KBM-7 (cell line): ENCODE results near the gene ERCC6L.

Experiments
- DNase-seq: peaks from one replicate; pipeline ENCODE4 v3.0.0-alpha.2; 2015
- in situ Hi-C: fragments of 300-500 bp; cut with MboI; formaldehyde crosslinking; loops from 2 replicates; pipeline ENCODE4 v1.14.3; 2020; ENCODE audit warnings: low sequenced_read_pairs, low pct_unique_long_range_greater_than_20kb, mixed read lengths

Gene ERCC6L, protein sequence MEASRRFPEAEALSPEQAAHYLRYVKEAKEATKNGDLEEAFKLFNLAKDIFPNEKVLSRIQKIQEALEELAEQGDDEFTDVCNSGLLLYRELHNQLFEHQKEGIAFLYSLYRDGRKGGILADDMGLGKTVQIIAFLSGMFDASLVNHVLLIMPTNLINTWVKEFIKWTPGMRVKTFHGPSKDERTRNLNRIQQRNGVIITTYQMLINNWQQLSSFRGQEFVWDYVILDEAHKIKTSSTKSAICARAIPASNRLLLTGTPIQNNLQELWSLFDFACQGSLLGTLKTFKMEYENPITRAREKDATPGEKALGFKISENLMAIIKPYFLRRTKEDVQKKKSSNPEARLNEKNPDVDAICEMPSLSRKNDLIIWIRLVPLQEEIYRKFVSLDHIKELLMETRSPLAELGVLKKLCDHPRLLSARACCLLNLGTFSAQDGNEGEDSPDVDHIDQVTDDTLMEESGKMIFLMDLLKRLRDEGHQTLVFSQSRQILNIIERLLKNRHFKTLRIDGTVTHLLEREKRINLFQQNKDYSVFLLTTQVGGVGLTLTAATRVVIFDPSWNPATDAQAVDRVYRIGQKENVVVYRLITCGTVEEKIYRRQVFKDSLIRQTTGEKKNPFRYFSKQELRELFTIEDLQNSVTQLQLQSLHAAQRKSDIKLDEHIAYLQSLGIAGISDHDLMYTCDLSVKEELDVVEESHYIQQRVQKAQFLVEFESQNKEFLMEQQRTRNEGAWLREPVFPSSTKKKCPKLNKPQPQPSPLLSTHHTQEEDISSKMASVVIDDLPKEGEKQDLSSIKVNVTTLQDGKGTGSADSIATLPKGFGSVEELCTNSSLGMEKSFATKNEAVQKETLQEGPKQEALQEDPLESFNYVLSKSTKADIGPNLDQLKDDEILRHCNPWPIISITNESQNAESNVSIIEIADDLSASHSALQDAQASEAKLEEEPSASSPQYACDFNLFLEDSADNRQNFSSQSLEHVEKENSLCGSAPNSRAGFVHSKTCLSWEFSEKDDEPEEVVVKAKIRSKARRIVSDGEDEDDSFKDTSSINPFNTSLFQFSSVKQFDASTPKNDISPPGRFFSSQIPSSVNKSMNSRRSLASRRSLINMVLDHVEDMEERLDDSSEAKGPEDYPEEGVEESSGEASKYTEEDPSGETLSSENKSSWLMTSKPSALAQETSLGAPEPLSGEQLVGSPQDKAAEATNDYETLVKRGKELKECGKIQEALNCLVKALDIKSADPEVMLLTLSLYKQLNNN

DNA sequence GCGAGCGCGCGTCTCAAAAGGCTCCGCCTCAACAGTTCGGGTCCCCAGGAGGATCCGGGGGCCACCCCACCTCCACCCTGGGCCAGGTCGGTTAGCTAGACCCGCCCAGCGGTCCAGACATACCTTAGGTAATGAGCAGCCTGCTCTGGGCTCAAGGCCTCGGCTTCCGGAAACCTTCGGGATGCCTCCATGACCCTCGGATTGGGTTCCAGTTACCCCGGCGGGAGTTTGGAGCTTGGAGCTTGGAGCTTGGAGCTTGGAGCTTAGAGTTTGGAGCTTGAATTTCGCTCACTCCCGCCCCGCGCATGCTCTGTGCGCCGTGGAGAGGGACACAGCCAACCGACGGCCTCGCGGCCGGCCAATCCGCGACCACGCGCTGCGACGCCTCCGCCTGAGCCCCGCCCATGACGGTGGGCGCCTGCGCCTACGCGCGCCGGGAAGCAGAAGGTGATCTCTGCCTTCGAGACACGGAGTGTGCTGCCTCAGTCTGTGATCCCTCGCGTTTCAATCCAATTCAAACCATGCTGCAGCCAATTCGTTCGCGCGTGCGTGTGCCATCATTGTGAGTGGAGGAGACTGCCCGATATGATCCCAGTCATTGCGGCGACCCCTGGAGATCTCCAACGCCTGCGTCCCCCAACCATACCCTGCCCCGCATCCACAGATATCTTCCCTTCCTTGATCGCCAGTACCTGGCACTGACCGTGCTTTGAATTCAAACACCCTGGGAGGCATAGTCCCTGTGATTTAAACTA, at the start of gene ERCC6L:
TSS of gene ERCC6L (minus strand) at position 307 of the 755 bp plus-strand sequence. CDS start at position 191, 116 bp downstream.
- peak; percentile 95 for DNase-seq
- in situ Hi-C loops, result no loop called here

DNA sequence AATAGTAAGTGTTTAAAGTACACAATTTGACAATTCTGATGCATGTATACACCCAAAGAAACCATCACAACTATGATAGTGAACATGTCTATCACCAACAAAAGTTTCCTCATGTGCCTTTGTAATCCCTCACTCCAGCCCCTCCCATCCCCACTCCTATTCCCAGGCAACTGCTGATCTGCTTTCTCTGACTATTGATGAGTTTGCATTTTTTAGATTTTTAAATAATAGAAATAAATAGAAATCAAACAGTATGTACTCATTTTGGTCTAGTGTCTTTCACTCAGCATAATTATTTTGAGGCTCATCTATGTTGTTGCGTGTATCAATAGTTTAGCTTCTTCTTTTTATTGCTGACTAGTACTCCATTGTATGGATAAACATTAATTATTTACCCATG, 43.5 kb upstream of the ERCC6L start:
- no peak for DNase-seq
- in situ Hi-C loops, result no loop called here

DNA sequence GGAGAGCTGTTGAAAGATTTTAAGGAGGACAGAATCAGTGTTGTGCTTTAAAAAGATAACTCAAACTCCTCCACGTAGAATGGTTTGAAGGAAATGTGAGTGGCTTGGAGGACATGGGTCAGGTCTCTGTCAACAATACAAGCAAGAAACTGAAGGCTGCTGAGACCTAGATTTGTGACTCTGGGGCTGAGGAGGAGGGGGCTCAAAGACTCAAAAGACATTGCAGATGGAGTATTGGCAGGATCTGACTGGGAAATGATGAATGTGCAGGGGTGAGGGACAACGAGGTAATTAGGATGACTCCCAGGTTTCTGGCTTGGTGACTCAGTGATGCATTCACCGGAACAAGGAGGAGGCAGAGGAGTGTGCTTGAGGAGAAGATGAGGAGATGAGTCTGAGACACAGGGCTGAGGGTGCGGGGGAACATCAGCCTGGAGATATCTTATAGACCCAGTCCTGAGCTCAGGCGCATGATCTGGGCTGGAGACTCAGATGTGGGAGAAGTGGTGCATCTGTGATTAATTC, 41.6 kb upstream of the ERCC6L start:
- in situ Hi-C loops, result no loop called here
- DNase-seq, result no peak

DNA sequence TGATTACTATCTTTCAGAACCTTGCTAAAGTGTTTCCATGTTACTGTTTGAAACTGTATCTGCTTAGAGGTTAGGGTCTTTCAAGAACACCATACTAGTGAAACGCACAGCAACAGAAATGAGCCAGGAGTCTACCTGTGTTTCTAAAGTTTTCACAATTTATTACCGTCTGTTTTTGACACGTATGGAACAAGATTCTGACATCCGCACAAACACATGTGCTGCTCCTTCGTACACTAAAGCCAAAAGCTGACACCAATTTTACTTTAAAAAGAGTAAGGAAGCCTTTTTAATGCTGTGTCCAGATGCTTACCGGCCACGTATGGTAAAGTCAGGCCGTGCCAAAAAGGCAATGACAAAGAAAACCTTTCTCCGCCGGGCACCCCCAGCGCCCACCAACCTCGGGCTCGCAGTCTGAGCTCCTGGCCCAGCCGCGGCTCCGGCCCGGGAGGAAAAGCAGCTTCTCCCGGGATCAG, 37.7 kb upstream of the ERCC6L start:
- in situ Hi-C loops, result no loop called here
- no peak for DNase-seq

DNA sequence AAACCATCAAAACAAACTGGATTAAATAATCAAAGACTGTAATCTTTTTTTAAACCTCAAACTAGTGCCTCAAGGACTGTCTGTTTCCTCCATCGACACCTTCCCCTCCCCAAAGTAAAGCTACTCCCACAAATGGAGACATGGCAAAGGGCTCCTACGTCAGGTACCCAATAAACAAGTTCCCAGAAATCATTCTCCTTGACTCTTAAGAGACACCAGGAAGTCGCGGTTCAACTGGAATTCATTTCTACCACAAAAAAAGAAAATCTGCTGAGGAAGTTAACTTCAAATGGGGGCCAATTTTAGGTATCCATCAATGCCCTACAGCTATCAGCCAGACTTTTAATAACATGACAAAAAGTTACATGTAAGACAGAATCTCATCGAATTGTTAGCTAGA, 35.7 kb upstream of the ERCC6L start:
- in situ Hi-C loops, result no loop called here
- DNase-seq, result peak; percentile 69

DNA sequence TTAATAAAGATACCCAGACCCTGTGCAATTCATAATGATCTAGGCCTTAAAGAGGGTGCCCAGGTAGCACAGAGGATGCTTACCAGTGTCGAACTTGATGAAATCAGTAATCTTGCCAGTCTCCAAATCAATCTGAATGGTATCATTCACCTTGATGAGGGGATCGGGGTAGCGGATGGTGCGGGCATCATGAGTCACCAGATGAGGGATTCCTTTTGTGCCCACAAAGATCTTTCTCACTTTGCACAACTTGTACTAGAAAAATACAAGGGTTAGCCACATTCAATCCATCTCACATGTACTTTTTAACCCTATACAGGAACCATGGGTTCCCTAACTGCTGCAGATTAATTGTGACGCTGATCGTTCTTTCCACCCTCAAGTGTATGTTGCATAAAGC, 34.9 kb upstream of the ERCC6L start:
- no peak for DNase-seq
- in situ Hi-C loops, result no loop called here

DNA sequence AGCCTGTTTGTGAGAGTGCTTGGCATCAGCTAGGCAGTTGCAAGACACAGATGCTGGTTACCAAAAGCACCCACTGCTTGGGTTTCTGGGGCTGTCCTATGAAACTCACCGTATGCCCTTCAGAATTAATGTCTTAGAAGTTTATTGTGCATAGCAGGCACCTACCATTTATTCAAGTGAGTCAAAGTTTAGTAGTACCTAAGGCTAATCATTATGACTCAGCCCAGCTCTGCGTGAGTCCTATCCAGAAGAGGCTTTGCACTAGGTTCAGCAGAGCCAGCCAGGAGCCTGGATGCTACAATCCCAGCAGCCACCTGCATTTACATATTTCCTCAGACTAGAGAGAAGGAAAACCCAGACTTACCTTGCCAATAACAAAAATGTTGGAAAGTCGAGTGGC, 34.0 kb upstream of the ERCC6L start:
- in situ Hi-C loops, result no loop called here
- no peak for DNase-seq

DNA sequence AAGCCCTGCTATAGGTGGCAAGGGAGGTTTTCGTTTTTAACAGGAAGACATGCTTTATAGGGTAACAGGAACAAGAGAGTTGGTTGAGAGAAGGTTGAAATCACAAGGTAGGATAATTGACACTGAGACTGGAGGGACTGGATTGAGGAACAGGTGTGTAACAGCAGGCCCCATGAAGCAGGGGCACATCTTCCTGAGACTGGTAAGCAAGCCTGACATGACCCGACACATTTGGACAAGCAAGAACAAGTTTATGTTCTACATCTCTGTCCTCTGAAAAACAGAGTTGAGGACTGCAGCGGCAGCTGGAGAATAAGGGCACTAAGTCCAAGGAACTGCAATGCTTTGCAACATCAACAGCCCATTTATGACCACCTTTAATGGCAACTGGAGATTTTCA, 33.0 kb upstream of the ERCC6L start:
- no peak for DNase-seq
- in situ Hi-C loops, result no loop called here

DNA sequence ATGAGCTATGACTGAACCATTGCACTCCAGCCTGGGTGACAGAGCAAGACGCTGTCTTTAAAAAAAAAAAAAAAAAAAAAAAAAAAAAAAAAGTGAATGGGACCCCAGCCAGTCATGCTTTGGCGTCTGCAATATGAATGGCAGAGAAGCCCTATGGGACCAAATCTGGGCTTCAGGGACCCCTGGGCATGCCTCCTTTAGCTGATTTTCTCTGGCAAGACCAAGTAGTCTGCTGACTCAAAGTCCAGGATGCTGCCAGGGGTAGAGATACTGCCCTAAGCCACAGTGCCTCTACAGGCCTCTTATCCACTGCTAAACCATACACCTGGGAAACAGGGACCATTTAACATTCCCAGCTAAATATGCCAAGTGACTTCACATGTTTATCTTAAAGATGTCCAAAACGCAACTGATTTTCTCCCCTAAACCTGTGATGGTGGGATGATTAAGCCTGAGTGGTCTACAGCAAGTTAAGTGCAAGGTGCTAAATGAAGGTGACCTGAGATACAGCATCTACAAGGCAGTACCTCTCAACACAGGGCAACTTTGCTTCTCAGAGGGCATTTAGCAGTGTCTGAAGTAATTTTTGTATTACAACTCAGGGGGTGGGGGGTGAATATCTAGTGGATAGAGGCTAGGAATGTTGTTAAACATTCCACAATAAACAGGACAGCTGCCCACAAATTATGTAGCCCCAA, 32.4 kb upstream of the ERCC6L start:
- in situ Hi-C loops, result no loop called here
- DNase-seq, result no peak

DNA sequence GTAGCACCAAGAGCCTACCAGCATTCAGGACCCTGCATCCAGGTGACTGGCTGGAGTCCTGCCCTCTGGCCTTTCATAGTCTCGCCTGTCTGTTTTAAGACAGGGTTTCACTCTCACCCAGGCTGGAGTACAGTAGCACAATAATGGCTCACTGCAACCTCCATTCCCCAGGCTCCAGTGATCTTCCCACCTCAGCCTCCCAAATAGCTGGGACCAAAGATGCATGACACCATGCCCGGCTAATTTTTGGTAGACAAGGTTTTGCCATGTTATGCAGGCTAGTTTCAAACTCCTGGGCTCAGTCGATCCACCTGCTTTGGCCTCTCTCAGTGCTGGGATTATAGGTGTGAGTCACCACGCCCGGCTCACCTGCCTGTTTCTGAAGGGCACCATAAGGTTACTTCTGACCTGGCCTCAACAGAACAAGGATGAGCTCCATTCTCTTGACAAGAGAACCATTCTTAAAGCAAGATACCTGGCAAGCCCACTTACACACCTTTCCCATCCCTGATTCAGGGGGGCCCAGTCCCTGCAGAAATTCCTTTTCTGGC, 31.6 kb upstream of the ERCC6L start:
- in situ Hi-C loops, result no loop called here
- no peak for DNase-seq

DNA sequence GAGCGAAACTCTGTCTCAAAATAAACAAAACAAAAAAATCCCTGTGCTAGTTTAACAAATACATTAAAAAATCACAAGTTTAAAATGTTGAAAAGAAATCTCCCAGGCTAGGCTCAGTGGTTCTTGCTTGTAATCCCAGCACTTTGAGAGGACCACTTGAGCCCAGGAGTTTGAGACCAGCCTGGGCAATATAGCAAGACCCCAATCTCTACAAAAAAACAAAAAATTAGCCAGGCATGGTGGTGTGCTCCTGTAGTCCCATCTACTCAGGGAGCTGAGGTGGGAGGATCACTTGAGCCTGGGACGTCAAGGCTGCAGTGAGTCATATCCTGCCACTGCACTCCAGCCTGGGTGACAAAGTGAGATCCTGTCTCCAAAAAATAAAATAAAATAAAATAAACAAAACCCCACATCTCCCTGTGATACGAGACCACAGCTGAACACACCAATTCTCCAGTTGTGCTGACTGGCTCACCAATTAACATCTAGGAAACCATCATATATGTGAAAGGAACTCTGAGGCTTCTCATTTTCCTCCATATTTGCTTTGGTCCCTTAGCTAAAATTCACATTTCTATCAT, 30.9 kb upstream of the ERCC6L start:
- DNase-seq, result no peak
- in situ Hi-C loops, result no loop called here

DNA sequence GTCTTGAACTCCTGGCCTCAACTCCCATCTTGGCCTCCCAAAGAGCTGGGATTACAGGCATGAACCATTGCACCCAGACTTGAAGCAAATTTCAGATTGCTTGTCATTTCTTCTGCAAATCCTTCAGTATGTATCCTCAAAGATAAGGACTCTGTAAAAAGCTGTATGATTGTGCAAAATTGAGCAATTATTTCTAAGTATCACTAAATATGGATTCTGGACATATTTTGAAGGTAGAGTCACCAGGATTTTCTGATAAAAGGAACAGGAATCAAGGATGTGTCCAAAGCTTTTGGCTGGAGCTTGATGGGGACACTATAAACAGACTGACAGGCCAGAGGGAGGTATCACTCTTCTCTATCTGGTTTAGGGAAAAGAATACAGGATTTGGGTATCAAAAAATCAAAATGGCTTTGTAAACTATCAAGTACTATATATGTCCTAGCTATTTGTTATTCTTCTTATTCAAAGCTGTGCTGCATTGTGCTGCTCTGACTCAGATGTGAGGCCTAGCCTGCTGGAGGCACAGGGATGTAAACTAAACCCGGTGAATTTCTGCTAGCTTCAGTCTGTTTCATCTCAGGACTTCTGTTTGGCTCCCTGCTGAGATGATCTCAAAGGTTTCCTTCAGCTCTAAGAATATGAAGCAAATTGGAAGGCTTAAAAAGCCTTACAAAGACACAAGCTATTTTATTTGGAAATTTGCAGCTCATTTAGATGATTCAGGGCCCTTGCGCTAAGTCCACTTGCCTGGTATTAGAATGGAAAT, 30.0 kb upstream of the ERCC6L start:
- DNase-seq, result no peak
- in situ Hi-C loops, result no loop called here

DNA sequence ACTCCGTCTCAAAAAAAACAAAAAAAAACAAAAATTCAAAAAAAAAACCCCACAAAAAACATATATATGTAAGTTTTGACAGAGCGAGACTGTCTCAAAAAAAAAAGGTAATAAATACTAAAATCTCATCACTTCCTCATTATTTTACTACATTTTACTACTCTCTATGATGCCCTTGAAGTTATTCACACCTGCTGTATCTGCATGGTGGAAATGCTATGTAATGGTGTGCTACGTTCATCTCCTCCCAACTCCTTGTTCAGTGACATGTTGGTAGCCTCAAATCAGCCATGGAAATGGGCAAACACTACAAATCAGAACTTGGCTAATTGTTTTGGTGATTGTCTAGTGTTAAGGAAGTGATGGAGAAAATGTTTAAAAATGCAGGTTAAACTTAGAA, 26.4 kb upstream of the ERCC6L start:
- DNase-seq, result no peak
- in situ Hi-C loops, result no loop called here

DNA sequence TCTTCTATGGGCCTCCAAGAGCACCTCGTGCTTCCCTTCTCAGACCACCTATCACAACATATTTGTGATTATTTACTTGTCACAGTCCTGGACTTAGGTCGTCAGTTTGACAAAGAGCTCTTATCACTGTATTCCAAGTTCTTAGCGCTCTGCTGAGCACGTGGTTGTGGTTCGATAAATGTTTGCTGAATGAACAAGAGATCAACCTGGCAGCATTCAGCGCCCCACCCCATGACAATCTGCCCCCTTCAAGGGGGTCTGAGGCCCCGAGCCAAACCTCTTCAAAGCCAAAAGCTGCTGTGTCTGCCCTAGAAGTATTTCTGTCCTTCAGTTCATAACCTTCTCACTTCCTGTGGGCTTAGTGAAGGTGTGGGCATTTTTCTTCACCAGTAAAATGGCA, 23.2 kb upstream of the ERCC6L start:
- no peak for DNase-seq
- in situ Hi-C loops, result no loop called here

DNA sequence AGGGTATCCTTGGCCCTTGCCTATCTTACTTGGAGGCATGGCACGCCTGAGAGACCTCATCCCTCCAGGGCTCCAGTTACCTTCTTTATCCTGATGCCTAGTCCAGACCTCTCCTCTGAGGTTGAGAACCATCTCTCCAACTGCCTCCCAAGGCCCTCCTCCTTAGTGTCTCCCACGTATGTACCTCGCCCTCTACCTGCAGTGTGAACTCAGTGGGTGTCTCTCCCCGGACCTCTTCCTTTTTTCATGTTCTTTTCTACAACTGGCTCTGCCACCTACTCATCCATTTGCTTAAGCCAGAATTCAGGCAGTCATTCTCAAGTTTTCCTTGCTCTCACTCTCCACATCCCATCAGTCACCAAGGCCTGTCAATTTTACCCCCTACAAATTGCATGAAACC, 21.6 kb upstream of the ERCC6L start:
- in situ Hi-C loops, result no loop called here
- DNase-seq, result no peak

DNA sequence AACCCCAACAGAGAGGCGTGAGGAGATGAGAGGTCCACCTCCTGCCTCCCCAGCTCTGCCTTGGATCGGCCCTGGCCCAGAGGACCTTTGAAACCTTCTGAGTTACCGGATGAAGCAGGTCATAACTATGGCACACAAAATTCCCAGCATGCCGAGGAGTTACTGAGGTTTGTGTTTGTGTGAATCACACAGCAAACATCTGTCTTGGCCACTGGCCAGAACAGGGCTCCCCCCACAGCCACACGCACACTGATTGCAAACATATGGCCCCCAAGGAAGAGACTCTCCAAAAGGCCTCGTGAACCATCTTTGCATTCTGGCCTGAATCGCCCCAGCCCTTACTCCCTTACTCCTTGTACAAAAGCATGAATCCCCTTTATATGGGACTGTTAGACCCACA, 19.3 kb upstream of the ERCC6L start:
- in situ Hi-C loops, result no loop called here
- DNase-seq, result no peak

DNA sequence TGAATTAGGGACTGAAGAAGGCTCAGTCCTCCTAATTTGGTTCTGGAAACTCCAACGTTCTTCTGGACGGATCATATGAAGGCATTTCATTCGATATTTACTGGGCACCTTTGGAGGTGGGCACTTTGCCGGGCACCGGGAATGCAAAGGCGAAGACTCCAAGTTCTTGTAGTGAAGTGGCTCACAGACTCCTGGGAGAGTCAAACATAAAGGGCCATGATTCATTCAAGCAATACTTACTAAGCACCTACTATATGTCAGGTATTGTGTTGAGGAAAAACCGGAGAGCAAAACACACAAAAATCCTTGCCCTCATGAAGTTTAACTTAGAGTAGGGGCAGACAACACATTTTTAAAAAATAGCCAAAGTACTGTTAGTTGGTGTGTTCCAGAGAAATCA, 17.0 kb upstream of the ERCC6L start:
- in situ Hi-C loops, result no loop called here
- DNase-seq, result no peak
